HepG2 (cell line): ENCODE data around the gene TCF25. TPM values are rescaled to one million over a fixed set of nuclear protein-coding genes. Genes with fewer than 3 reads are reported as not detected.

ENCODE experiments used
- BCL6 ChIP-seq: IDR thresholded peaks from 2 replicates; pipeline ENCODE4 v1.6.1; 2016; ENCODE audit warnings: missing genetic modification reagents, missing compliant biosample characterization
- CENPX ChIP-seq: sonication (generic); formaldehyde crosslinking; IDR thresholded peaks from 2 replicates; pipeline ENCODE4 v1.9.0; 2021; ENCODE audit warnings: mild to moderate bottlenecking, missing genetic modification reagents, moderate library complexity
- ETV6 ChIP-seq: sonication (generic); formaldehyde crosslinking; conservative IDR thresholded peaks from 2 replicates; pipeline ENCODE4 v1.4.0; 2020; ENCODE audit warnings: missing genetic modification reagents
- FOXA3 ChIP-seq: IDR thresholded peaks from 2 replicates; pipeline ENCODE4 v1.6.1; 2016; ENCODE audit warnings: missing genetic modification reagents, missing compliant biosample characterization
- FOXP1 ChIP-seq, 2 experiments: fragments of 450-650 bp in 1 of 2; IDR thresholded peaks; 2 replicates each; pipeline ENCODE4 v1.6.1; 2017 to 2018; ENCODE audit warnings: antibody characterized with exemption in 1 of 2
- LCORL ChIP-seq, 2 experiments: fragments of 450-650 bp in 1 of 2; sonication (generic) in 1 of 2; formaldehyde crosslinking in 1 of 2; IDR thresholded peaks; 2 replicates each; pipeline versions ENCODE4 v1.5.0 to v1.6.1; 2017 to 2020; ENCODE audit warnings: antibody characterized with exemption in 1 of 2, missing genetic modification reagents in 1 of 2
- NFYB ChIP-seq: sonication (generic); formaldehyde crosslinking; IDR thresholded peaks from 2 replicates; pipeline ENCODE4 v1.4.0; 2020; ENCODE audit warnings: missing genetic modification reagents
- PRDM15 ChIP-seq: sonication (generic); formaldehyde crosslinking; IDR thresholded peaks from 2 replicates; pipeline ENCODE4 v1.4.0; 2020; ENCODE audit warnings: missing genetic modification reagents
- RBAK ChIP-seq: sonication (generic); formaldehyde crosslinking; IDR thresholded peaks from 2 replicates; pipeline ENCODE4 v1.5.1; 2020; ENCODE audit warnings: mild to moderate bottlenecking, missing genetic modification reagents
- UBTF ChIP-seq: sonication (generic); formaldehyde crosslinking; IDR thresholded peaks from 2 replicates; pipeline ENCODE4 v1.4.0; 2020; ENCODE audit warnings: mild to moderate bottlenecking, missing genetic modification reagents
- ZNF281 ChIP-seq: sonication (generic); formaldehyde crosslinking; IDR thresholded peaks from 2 replicates; pipeline ENCODE4 v1.4.0; 2020; ENCODE audit warnings: missing genetic modification reagents, borderline replicate concordance
- ZNF546 ChIP-seq: sonication (generic); formaldehyde crosslinking; conservative IDR thresholded peaks from 2 replicates; pipeline ENCODE4 v1.8.1; 2023; ENCODE audit warnings: mild to moderate bottlenecking, missing genetic modification reagents
- ZNF564 ChIP-seq: sonication (generic); formaldehyde crosslinking; IDR thresholded peaks from 2 replicates; pipeline ENCODE4 v1.8.1; 2023; ENCODE audit warnings: mild to moderate bottlenecking, missing genetic modification reagents
- ZNF614 ChIP-seq: IDR thresholded peaks from 2 replicates; pipeline ENCODE4 v1.6.1; 2018; ENCODE audit warnings: missing biosample characterization, missing genetic modification reagents, inconsistent platforms, borderline replicate concordance
- ZNF800 ChIP-seq: sonication (generic); formaldehyde crosslinking; IDR thresholded peaks from 2 replicates; pipeline ENCODE4 v1.4.0; 2020; ENCODE audit warnings: missing genetic modification reagents
- ZNF841 ChIP-seq: sonication (generic); formaldehyde crosslinking; IDR thresholded peaks from 2 replicates; pipeline ENCODE4 v1.8.1; 2023; ENCODE audit warnings: missing genetic modification reagents, borderline replicate concordance
- polyA plus RNA-seq, 8 experiments: library from polyadenylated mRNA; depleted of rRNA in 3 of 8; stranded (reverse) in 7 of 8; unstranded in 1 of 8; fragments of >200 nt; fragmentation: Illumina TruSeq in 4 of 8; extraction: Trizol in 4 of 8; gene quantifications; 2 replicates each; pipeline versions ENCODE4 v1.2.1 to v1.2.3, GENCODE V29; 2011 to 2016; ENCODE audit warnings: low read depth in 4 of 8, missing spikeins in 1 of 8, mixed read lengths in 1 of 8; ENCODE audit not compliant: insufficient read depth in 1 of 8
- total RNA-seq, 5 experiments: library from RNA; depleted of rRNA; stranded (reverse); fragments of >200 nt; fragmentation: Illumina TruSeq; extraction: Trizol; gene quantifications; 2 replicates each; pipeline ENCODE4 v1.2.3, GENCODE V29; 2016; ENCODE audit warnings: low read depth in 1 of 5

Gene TCF25
- total and polyA plus RNA-seq, 2 of the 13 experiments (the other 11 are each of a cell fraction or from before 2014, with no cell fraction given), result 138 to 206 TPM

- TF ChIP-seq RBAK (CRISPR knock-in tag) (no peak), ZNF281 (CRISPR knock-in tag) (no peak; the same call in 1 of the 2 replicates), ETV6 (CRISPR knock-in tag) (no peak), FOXA3 (CRISPR knock-in tag) (peak; percentile 43; the same call in 1 of the 2 replicates), BCL6 (no peak; the same call in 1 of the 2 replicates), PRDM15 (peak; percentile 94), CENPX (CRISPR knock-in tag) (no peak), ZNF800 (CRISPR knock-in tag) (no peak), ZNF841 (CRISPR knock-in tag) (no peak), ZNF614 (no peak), ZNF546 (CRISPR knock-in tag) (peak; percentile 33), NFYB (CRISPR knock-in tag) (no peak), UBTF (CRISPR knock-in tag) (peak; percentile 81), LCORL (IDR thresholded peaks at IDR 0.05) (no peak), LCORL (CRISPR knock-in tag; IDR thresholded peaks at IDR 0.05) (peak; percentile 63), ZNF564 (CRISPR knock-in tag) (peak; percentile 47; the same call in 1 of the 2 replicates), FOXP1 (IDR thresholded peaks at IDR 0.05) (no peak), FOXP1 (CRISPR knock-in tag; IDR thresholded peaks at IDR 0.05) (no peak)
These were observed 45.8 kb upstream of the TCF25 start (continued) for GRCh38 chr16:89827383-89828198.
